ENCODE measurements around the gene FAM180A.
"Not testable (repeated sequence)": the region's sequence is repeated elsewhere in the genome, so short reads cannot be mapped to it uniquely, and the experiment has no call there.

Gene FAM180A

DNA sequence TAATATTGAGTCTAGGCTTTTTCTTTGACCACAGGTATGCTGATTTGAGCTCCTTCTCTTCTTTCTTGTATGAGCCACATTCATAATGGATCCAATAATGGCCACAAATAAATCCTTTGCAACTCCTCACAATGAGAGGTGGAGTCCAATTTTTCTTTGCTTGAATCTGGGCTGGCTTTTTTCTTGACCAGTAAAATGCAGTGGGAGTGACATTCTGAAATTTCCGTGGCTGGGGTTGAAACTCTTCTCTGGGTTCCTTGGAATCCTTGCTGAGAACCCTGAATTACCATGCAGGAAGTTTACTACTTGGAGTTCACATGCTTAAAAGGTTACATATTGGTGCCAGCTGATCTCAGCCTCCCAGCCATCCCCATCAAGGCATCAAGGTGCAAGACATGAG is 22.4 kb upstream of the FAM180A start:
- no peak for DNase-seq

GRCh38 chr7:135770139-135770710 is 21.6 kb upstream of the FAM180A start:
- DNase-seq = no peak

DNA sequence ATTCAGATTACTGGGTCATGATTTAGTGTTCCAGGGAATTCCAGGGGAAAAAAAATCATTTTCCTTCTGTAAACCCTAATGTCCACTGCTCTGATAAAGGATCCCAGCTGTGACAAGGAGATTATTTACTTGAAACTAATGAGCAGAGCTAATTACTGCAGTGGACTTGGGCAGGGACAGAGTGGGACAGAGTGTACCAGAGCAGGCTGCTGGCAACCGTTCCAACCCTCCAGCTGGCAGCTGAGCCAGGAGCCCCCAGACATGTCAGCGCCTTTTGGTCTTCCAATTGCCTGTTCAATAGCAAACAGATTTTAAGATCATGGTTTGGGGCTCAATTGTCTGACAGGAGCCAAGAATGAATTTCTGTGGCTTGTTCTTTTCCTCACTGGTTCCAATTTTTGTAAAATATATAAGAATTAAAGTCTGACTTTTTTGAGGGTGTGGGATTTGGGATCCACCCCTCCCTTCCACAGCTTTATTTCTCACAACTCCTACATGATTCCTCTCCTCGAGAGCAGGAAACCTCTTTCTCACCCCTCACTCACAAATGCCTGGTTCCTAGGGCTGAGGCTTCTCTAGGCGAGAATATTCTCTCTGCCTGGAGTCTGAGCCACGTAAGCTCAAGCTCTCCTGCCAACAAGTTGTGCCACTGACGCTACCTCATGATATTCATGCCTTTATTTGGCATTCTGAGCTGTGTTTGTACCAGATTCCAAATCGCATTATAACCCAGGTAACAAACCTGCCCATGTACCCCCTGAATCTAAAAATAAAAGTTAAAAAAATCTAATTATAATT is 20.6 kb upstream of the FAM180A start:
- DNase-seq = no peak

DNA sequence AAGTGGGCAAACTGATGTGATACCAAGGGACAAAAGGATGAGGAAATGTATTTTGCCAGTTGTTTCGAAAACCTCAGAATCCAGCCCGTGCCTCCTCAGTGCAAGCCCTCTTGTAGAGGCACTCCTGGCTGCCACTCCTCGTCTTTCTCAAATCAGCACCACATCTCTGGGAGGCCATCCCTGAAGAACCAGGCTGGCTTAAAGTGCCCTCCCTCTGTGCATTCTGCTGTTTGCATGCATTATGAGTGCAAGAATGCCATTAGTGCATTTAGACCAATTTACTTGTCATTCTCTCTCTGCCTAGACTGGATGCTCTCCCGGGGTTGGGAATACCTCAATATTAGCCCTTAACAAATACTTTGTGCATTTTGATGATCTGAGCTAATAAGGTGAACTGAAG is 19.9 kb upstream of the FAM180A start:
- no peak for DNase-seq

GRCh38 chr7:135768064-135768463 is 19.5 kb upstream of the FAM180A start:
- DNase-seq = no peak

DNA sequence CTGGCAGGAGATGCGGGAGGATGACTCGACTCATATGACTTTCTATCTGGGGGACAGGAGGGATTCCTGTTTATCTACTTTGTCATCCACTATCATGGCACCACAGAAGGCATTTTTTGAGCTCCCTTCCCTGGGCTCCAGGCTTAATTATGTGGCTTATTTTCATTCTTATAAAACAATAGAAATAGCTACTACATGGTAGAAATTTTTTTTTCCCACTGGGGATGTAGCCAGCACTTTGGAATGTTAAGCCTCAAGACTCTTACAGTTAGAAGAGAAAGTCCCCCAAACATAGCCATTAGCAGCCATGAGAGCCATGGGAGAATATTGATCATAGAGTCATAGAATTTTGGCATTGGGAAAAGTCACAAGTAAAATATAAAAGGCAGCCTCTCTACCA is 14.6 kb upstream of the FAM180A start:
- no peak for DNase-seq

DNA sequence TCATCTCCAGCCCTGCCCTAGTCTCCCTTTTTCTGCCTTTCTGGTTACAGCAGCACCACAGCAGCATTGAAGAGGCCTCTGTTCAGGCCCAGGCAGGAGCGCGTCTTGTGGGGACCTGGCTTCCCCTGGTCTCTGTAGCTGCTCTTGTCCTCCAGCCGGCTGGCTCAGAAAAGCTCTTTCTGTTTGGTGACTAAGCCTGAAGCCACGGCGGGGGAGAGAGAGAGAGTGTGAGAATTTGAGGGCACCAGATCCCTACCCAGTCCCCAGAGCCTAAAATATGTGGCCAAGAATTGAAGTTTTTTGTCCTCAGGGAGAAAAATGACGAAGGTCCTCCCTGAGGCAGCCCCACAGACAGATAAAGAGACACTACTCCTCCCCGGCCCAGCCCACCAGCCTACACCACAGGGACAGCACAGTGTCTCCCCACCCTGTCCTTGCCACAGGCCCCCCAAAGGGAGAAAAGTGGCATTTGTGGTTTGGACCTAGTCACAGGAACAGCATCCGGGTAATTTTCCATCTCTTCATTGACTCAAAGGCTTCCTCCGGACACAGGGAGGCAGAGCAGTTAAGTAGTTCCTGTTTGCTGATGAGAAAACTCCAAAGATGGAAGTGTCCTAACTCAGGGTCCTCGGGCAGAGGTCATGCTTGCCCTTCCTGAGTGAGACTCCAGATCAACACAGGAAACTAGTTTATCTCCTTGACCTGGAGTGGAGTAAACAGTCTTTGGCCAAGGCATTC is 13.3 kb upstream of the FAM180A start:
- no peak for DNase-seq

- DNase-seq = no peak
Measured at GRCh38 chr7:135759532-135759931, 10.9 kb upstream of the FAM180A start.

DNA sequence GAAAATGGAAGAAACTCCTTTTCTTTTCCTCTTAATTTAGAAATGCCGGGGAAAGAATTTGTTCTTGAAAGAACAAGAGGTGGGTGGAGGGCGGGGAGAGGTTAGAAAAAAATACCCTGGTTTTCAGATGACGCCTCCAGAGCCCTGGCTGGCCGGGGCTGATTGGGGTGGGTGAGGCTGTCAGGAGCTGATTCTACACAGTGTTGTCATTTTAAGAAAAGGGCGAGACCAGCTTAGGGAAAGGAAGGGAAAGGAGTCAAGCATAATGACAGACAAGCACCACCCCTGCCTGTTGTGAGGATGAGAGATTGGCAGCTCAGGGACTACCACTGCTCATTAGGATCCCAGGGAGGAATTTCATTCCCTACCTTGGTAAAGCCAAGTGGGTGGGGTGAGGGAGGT is 9.9 kb upstream of the FAM180A start:
- DNase-seq = no peak

DNA sequence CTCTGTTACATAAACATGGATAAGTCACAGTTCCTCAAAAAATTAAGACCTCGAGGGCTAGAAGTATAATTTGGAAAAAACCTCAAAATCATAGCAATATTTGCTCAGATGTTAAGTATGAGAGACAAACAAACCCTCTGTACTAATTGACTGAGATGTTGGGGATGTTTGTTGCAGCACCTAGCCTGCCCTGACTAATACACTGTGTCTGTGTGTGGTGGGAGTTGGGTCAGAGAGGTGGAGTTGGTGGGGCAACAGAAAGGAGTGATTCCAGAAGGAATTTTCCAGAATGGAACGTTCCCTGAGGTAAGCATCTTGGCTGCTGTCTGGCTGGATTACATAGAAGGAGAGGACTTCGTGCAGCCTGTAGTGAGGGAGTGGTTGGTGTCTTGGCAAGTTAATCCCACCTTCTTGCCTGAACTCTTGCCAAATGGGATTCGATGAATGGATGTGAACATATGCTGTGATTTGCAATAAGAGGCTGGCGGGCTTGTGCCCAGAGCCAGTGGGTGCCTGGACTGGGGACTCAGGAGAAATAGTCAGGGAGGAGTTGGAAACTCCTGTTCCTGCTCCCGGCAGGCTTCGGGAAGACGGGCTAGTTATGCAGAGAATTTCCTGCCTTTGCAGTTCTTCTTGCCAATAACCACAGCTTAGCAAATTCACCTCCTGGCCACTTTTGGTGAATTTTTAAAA is 9.3 kb upstream of the FAM180A start:
- no peak for DNase-seq

- no peak for DNase-seq
Measured at GRCh38 chr7:135756191-135756590, 7.6 kb upstream of the FAM180A start.

DNA sequence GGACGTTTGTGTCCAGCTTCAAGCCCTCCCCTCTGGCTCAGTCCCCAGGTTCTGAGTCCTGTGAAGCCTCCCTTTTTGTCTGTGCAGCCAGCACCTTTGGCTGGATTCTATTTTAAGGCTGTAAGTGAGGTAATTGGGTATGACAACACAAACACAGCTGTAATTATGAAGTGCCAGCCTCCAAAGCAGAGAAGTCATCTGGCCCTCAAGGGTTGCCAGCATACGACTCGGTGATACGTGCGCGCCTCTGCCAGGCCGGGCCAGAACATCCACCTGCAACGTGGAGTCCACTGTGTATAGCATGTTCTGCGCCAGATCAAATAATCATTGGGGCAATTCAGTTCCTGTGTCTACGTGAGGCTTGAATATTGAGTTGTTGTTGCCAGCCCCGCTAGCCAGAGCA is 6.7 kb upstream of the FAM180A start:
- no peak for DNase-seq

DNA sequence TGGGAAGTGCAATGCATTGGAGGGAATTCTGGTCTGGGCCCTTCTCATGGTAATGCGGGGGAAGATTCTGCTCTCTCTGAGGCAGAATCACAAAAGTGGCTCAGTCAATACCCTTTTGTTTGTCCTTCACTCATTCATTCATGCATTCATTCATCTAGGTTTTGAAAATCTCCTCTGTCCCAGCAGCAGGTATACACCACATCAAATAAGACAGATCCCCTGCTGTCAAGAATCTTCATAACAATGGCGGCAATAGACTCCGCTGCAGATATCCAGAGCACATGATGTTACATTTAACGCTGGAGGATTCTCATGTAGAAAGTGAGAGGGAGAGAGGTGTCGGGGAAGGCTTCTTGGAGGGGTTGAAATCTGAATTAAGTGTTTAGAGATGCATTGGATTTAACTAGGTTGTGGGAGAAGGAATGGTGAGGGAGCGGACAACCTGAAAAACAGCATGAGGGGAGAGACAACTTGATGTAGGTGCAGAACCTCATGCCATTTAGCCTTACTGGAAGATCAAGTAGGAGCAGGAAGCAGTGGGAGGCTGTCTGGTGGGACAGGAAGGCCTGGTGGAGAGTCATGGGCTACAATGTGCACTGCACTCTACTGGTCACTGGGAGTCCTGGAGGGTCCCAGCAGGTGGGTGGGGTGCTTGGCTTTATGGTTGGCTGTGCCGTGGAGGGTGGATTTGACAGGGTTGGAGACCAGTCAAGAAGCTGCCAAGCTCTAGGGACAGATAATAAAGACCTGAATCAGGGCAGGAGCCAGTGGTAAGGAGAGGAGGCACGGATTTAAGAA is 5.2 kb upstream of the FAM180A start:
- no peak for DNase-seq

GRCh38 chr7:135747366-135747765 is 1.2 kb downstream of the FAM180A start:
- no peak for DNase-seq

- DNase-seq = no peak
Measured at GRCh38 chr7:135745703-135746312, 2.8 kb downstream of the FAM180A start.

- DNase-seq = no peak
Measured at GRCh38 chr7:135744938-135745702, 3.5 kb downstream of the FAM180A start.

- DNase-seq = no peak
Measured at GRCh38 chr7:135743907-135744731, 4.5 kb downstream of the FAM180A start.

DNA sequence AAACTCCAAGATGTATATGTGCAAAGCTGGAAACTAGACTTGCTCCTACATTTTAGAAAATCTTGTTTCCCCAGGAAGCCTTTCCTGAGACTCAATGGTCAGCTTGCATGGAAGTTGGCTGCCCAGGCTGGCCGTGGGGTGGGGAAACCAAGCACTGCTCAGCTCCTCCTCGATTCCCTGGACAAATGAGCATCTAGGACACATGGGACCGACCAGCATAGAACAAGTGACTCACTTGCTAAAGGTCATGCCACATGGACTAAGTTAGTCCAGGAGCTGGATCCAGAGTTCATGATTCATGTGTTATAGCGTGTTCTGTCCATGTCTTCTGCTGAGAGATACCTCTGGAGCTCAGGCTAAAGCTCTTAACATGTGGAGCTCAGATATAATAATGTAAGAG is 6.2 kb downstream of the FAM180A start:
- no peak for DNase-seq

DNA sequence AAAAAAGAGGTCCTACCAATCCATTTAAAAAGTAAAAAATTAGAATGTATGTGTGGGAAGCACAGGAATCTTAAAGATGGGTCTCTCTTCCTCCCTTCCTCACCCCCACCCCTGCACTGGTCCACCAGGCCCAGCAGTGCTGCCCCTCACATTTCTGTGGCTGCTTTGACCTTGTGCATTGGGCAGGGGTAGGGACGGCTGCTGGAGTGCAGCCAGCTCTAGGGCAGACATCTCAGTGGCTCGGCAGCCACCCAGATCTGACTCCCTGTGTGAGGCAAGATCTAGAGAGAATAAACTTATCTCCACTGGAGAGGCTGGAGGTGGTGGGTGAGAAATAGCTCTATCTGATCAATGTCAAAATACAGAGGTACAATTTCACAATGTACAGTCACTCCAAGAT is 6.7 kb downstream of the FAM180A start:
- DNase-seq = no peak

DNA sequence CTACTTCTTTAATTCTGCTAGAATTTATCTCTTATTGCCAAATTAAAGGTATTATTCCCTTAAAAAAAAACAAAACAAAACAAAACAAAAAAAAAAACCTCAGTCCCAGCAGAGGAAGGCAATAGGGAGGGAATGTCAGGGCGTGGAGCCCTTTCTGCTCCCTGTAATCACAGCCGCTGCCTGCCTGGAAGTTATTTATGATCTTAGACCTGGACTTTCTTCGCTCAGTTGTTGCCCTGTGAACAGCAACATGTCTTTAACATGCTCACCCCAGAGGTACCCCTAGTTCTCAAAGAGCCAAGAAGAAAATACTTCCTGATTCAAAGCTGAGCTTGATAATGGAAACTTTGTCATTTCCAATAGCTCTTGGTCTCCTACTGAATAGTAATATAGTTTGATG is 7.7 kb downstream of the FAM180A start:
- DNase-seq = no peak

DNA sequence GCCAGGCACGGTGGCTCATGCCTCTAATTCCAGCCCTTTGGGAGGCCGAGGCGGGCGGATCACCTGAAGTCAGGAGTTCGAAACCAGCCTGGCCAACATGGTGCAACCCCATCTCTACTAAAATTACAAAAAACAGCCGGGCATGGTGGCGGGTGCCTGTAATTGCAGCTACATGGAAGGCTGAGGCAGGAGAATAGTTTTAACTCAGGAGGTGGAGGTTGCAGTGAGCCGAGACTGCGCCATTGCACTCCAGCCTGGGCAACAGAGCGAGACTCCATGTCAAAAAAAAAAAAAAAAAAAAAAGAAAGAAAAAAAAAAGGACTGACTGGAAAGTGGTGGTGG is 11.3 kb downstream of the FAM180A start:
- not testable (repeated sequence) for DNase-seq
